HCT116 (cell line): ENCODE results near the gene OR1N2.

Source experiments
- CBX3 ChIP-seq: IDR thresholded peaks from 2 replicates; pipeline ENCODE4 v1.6.1; 2012; ENCODE audit warnings: low read depth
- EZH2 ChIP-seq: fragments of 200-600 bp; sonication (generic); IDR thresholded peaks from 2 replicates; pipeline ENCODE4 v1.6.1; 2017; ENCODE audit warnings: antibody characterized with exemption, mixed run types
- EZH2phosphoT487 ChIP-seq: fragments of 200-600 bp; IDR thresholded peaks from 2 replicates; pipeline ENCODE4 v1.6.1; 2018; ENCODE audit warnings: antibody characterized with exemption, borderline replicate concordance
- POLR2A ChIP-seq: IDR thresholded peaks from 2 replicates; pipeline ENCODE4 v1.7.0; 2011; ENCODE audit warnings: borderline replicate concordance; ENCODE audit not compliant: insufficient read depth, insufficient read length; ENCODE audit errors: extremely low read depth
- POLR2AphosphoS5 ChIP-seq: IDR thresholded peaks from 2 replicates; pipeline ENCODE4 v1.6.1; 2011; ENCODE audit warnings: mild to moderate bottlenecking, low read depth, low read length, moderate library complexity
- RAD21 ChIP-seq: IDR thresholded peaks from 2 replicates; pipeline ENCODE4 v1.6.1; 2012; ENCODE audit warnings: low read depth, mild to moderate bottlenecking
- YY1 ChIP-seq: IDR thresholded peaks from 2 replicates; pipeline ENCODE4 v1.6.1; 2011; ENCODE audit warnings: low read length, low read depth, moderate library complexity, mild to moderate bottlenecking; ENCODE audit not compliant: insufficient replicate concordance; ENCODE audit errors: extremely low read depth
- ZNF274 ChIP-seq: fragments of 200-500 bp; sonication (Bioruptor generic); IDR thresholded peaks from 2 replicates; pipeline ENCODE4 v1.6.1; 2014; ENCODE audit warnings: mild to moderate bottlenecking, low read depth, low read length, inconsistent platforms
- TF ChIP-seq, protein P1 (sequence below): IDR thresholded peaks from 2 replicates; pipeline ENCODE4 v1.6.1; 2012
- TF ChIP-seq, protein P2 (sequence below), 3 experiments: fragments of 200-600 bp in 1 of 3; sonication (generic) in 1 of 3; IDR thresholded peaks in 2 of 3; conservative IDR thresholded peaks in 1 of 3; 2 replicates each; pipeline ENCODE4 v1.5.1; 2012 to 2017; ENCODE audit warnings: low read depth in 2 of 3, low read length in 2 of 3, antibody characterized with exemption in 1 of 3, borderline replicate concordance in 1 of 3, control low read depth in 1 of 3, mild to moderate bottlenecking in 1 of 3, mixed read lengths in 1 of 3, mixed run types in 1 of 3, moderate library complexity in 1 of 3; ENCODE audit not compliant: insufficient read depth in 1 of 3
- TF ChIP-seq, protein P3 (sequence below): IDR thresholded peaks from 2 replicates; pipeline ENCODE4 v1.6.1; 2012; ENCODE audit warnings: low read depth

DNA sequence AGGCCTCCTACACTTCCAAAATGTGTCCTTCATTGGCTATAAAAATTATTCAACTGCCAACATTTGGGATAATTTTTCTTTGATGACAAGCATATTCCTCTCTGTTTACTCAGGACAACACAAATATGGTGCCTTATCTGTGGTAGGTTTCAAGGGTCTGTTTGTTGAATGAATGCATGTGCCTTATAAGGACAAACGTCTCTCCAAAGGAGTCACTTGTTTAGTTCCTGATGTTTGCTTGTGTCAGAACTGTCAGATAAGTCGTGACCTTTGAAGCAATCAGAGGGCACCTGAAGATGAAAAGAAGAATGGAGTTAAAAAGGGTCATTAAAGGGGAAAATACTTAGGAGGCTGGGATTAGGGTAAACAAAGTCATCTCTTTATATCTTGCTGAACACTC is 45.9 kb upstream of the OR1N2 start:
- TF ChIP-seq, protein P1, sequence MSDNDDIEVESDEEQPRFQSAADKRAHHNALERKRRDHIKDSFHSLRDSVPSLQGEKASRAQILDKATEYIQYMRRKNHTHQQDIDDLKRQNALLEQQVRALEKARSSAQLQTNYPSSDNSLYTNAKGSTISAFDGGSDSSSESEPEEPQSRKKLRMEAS: no peak
- TF ChIP-seq, protein P2, sequence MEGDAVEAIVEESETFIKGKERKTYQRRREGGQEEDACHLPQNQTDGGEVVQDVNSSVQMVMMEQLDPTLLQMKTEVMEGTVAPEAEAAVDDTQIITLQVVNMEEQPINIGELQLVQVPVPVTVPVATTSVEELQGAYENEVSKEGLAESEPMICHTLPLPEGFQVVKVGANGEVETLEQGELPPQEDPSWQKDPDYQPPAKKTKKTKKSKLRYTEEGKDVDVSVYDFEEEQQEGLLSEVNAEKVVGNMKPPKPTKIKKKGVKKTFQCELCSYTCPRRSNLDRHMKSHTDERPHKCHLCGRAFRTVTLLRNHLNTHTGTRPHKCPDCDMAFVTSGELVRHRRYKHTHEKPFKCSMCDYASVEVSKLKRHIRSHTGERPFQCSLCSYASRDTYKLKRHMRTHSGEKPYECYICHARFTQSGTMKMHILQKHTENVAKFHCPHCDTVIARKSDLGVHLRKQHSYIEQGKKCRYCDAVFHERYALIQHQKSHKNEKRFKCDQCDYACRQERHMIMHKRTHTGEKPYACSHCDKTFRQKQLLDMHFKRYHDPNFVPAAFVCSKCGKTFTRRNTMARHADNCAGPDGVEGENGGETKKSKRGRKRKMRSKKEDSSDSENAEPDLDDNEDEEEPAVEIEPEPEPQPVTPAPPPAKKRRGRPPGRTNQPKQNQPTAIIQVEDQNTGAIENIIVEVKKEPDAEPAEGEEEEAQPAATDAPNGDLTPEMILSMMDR (IDR thresholded peaks at IDR 0.05 in 2 of 3, conservative IDR thresholded peaks at IDR 0.05 in 1 of 3; ENCODE audit: borderline replicate concordance in 1 of 3, insufficient read depth in 1 of 3, low read depth in 2 of 3, low read length in 2 of 3): no peak
- TF ChIP-seq POLR2A (no peak), RAD21 (no peak), EZH2 (no peak), ZNF274 (no peak), POLR2AphosphoS5 (no peak), YY1 (no peak), CBX3 (no peak), EZH2phosphoT487 (no peak)
- TF ChIP-seq, protein P3, sequence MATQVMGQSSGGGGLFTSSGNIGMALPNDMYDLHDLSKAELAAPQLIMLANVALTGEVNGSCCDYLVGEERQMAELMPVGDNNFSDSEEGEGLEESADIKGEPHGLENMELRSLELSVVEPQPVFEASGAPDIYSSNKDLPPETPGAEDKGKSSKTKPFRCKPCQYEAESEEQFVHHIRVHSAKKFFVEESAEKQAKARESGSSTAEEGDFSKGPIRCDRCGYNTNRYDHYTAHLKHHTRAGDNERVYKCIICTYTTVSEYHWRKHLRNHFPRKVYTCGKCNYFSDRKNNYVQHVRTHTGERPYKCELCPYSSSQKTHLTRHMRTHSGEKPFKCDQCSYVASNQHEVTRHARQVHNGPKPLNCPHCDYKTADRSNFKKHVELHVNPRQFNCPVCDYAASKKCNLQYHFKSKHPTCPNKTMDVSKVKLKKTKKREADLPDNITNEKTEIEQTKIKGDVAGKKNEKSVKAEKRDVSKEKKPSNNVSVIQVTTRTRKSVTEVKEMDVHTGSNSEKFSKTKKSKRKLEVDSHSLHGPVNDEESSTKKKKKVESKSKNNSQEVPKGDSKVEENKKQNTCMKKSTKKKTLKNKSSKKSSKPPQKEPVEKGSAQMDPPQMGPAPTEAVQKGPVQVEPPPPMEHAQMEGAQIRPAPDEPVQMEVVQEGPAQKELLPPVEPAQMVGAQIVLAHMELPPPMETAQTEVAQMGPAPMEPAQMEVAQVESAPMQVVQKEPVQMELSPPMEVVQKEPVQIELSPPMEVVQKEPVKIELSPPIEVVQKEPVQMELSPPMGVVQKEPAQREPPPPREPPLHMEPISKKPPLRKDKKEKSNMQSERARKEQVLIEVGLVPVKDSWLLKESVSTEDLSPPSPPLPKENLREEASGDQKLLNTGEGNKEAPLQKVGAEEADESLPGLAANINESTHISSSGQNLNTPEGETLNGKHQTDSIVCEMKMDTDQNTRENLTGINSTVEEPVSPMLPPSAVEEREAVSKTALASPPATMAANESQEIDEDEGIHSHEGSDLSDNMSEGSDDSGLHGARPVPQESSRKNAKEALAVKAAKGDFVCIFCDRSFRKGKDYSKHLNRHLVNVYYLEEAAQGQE: no peak
